HG03354 (cell line): ENCODE results near the gene VARS1.

Experiments used
- ATAC-seq: cut with Tn5 transposase; IDR thresholded peaks from one replicate; pipeline ENCODE4 v1.9.1; 2021; ENCODE audit warnings: mild to moderate bottlenecking; ENCODE audit not compliant: unreplicated experiment, poor library complexity, severe bottlenecking

VARS1 gene

DNA sequence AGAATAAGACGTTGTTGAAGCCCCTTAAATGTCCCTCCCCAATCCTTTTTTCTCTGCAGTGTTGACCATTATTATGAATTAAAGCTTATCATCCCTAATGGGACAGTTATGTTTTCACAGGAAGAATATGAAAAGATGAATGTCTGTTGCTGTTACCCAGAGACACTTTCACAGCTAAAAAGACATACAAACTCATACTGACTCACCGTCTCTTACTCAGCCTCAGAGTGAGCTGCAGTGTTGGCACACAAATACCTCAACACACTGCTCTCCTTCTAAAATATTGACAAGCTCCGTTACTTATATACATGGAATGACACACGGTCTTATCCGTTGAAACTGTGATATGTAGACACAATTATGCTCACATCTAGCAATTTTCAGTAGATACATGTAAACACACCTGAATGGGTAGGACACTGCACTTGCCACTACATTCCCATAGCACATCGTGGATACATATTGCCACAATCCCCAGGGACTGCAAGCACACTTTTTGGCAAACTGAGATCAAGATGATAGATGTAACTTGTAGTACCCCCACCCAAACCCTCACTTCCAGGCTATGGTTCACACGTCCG lies 42.7 kb downstream of the VARS1 start:
- no peak for ATAC-seq

DNA sequence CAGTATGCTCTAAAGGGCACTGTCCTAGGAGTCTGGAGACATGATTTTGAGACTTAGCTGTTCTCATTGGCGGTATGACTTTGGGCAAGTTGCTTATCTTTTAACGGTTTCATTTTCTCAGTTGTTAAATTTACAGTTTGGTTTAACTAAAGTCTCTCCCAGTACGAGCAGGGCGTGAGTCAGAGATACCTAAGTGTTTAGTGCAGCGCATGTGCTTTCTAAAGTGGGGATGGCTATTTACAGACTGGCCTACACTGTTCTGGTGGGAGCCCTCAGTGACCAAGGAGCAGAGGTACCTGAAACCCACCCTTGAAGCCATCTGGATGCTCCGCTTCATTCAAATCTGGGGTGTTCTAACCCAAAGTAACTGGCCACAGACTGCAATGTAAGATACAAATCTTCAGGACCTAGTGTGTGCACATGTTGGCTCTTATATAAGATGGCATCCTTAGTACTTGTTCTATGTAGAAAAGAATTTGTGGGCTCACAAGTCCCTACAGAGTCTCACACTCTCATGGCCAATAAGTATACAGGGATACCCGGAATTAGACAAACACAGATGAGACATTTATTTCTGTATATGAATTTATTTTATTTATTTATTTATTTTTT lies 45.0 kb downstream of the VARS1 start:
- ATAC-seq, result no peak

DNA sequence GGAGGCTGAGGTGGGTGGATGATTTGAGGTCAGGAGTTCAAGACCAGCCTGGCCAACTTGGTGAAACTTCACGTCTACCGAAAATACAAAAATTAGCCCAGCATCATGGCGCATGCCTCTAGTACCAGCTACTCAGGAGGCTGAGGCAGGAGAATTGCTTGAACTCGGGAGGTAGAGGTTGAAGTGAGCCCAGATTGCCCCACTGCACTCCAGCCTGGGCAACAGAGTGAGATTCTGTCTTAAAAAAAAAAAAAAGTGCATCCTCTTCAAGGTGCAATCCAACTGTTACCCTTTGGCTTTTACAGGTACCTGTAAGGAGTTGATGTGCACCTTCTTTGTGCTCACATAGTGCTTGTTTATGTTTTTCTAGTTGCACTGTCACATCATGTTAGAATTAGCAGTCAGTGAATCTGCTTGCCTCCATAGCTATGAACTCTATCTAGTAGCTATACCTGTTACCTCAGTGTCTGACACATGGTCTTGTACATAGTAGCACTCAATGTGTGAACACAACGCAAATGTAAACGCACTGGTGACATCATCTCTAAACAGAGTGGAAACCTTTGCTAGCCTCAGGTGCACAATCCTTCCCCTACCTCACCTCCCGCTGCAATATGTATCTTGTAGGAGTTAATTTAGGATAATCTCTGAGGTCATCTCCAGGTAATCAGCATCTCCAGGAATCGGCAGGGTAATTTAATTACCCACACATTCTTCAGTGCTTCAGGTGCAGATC lies 46.1 kb downstream of the VARS1 start:
- no peak for ATAC-seq
